Panc1 (cell line): ENCODE data around the gene SUPT20H. TPM values are rescaled to one million over a fixed set of nuclear protein-coding genes. Genes with fewer than 3 reads are reported as not detected.

Experiments
- ATAC-seq: fragments of 200-7000 bp; cut with Tn5 transposase; 2 replicates; pipeline ENCODE4 v1.9.1; 2020; ENCODE audit warnings: mild to moderate bottlenecking, moderate library complexity
- BruUV-seq: library from RNA; stranded (reverse); fragments of 400-500 nt; replicated peaks from 2 replicates; lab custom pipeline; 2021; lab: Mats Ljungman, UMichigan
- CTCF ChIA-PET: fragments of 300-600 bp; sonication (Branson Sonifier 250); formaldehyde crosslinking; loops from one replicate; lab custom pipeline; 2022; ENCODE audit warnings: antibody characterized with exemption; lab: Charles Lee
- POLR2A ChIA-PET: fragments of 300-600 bp; sonication (Branson Sonifier 250); formaldehyde crosslinking; loops from one replicate; lab custom pipeline; 2022; ENCODE audit warnings: antibody characterized with exemption; lab: Charles Lee
- DNase-seq: peaks from one replicate; pipeline ENCODE4 v3.0.0-alpha.2; 2010; ENCODE audit warnings: low read depth, low spot score
- H3K27ac ChIP-seq: 2 replicates; pipeline ENCODE4 v1.5.1; 2011; ENCODE audit warnings: mild to moderate bottlenecking, low read length, inconsistent platforms
- H3K27me3 ChIP-seq: fragments of 200-500 bp; sonication (Bioruptor generic); 2 replicates; pipeline ENCODE4 v1.6.0; 2014; ENCODE audit warnings: low read length, inconsistent platforms; ENCODE audit not compliant: control insufficient read depth, insufficient read depth
- H3K36me3 ChIP-seq: fragments of 200-500 bp; sonication (Bioruptor generic); 2 replicates; pipeline ENCODE4 v1.5.1; 2014; ENCODE audit warnings: inconsistent platforms, mild to moderate bottlenecking, low read length, moderate library complexity; ENCODE audit not compliant: control insufficient read depth, insufficient read depth
- H3K4me1 ChIP-seq: 2 replicates; pipeline ENCODE4 v1.5.1; 2011; ENCODE audit warnings: inconsistent platforms, mild to moderate bottlenecking, low read length, moderate library complexity; ENCODE audit not compliant: control insufficient read depth, insufficient read depth
- H3K4me3 ChIP-seq, 2 experiments: 2 replicates each; pipeline ENCODE4 v1.5.1; 2011 to 2012; ENCODE audit warnings: low read depth in 2 of 2, low read length in 2 of 2, mild to moderate bottlenecking in 2 of 2, inconsistent platforms in 1 of 2, moderate library complexity in 1 of 2
- H3K9me3 ChIP-seq: fragments of 200-500 bp; sonication (Bioruptor generic); 2 replicates; pipeline ENCODE4 v1.5.1; 2014; ENCODE audit warnings: low read depth, mild to moderate bottlenecking, inconsistent platforms, low read length, moderate library complexity; ENCODE audit not compliant: control insufficient read depth, insufficient read depth
- CTCF ChIP-seq: fragments of 450-650 bp; IDR thresholded peaks from 2 replicates; pipeline ENCODE4 v1.5.1; 2017; ENCODE audit warnings: mild to moderate bottlenecking
- POLR2AphosphoS5 ChIP-seq: IDR thresholded peaks from 2 replicates; pipeline ENCODE4 v1.6.1; 2012; ENCODE audit warnings: mild to moderate bottlenecking, low read depth, low read length, moderate library complexity
- REST ChIP-seq, 2 experiments: IDR thresholded peaks; 2 replicates each; pipeline ENCODE4 v1.6.1; 2011 to 2012; ENCODE audit warnings: low read depth in 2 of 2, control low read depth in 1 of 2, low read length in 1 of 2, mild to moderate bottlenecking in 1 of 2, moderate library complexity in 1 of 2; ENCODE audit not compliant: insufficient read depth in 1 of 2
- SIN3A ChIP-seq: IDR thresholded peaks from 2 replicates; pipeline ENCODE4 v1.6.1; 2012; ENCODE audit warnings: low read depth, mild to moderate bottlenecking, low read length, moderate library complexity, borderline replicate concordance; ENCODE audit not compliant: insufficient read depth
- TCF7L2 ChIP-seq: IDR thresholded peaks from 2 replicates; pipeline ENCODE4 v1.6.1; 2011; ENCODE audit warnings: mild to moderate bottlenecking, low read depth, low read length, inconsistent platforms
- in situ Hi-C: cut with HindIII; loops from 2 replicates; pipeline ENCODE4 v1.10.0; 2016; ENCODE audit warnings: low sequenced_read_pairs, low pct_unique_long_range_greater_than_20kb
- intact Hi-C: fragments of 100-400 bp; cut with micrococcal nuclease; formaldehyde crosslinking; loops from one replicate; pipeline ENCODE4 v1.10.0; 2022; ENCODE audit not compliant: unreplicated experiment
- total RNA-seq: library from RNA; stranded (reverse); gene quantifications from one replicate; pipeline ENCODE4 v1.2.1, GENCODE V29; 2021; ENCODE audit not compliant: unreplicated experiment

SUPT20H gene
- total RNA-seq, 1 experiment from 2014 or later = 32.9 TPM

- DNase-seq = no peak
- intact Hi-C loops = no loop called here
- ATAC-seq = no peak
- Histone ChIP-seq H3K27ac (no peak overlapping the region), H3K36me3 (peaks cover 18% of the 10 kb centered on the region), H3K9me3 (no peaks in the 10 kb centered on the region), H3K27me3 (no peaks in the 10 kb centered on the region), H3K4me1 (no peaks in the 10 kb centered on the region), H3K4me3 (no peak overlapping the region)
- CTCF ChIA-PET = no interaction called here
- no TSS peak for BruUV-seq
- in situ Hi-C loops = no loop called here
- POLR2A ChIA-PET = no interaction called here
- no peak for TF ChIP-seq TCF7L2
- TF ChIP-seq POLR2AphosphoS5 = no peak
- TF ChIP-seq SIN3A = no peak
- no peak; the same call in 1 of the 2 replicates for TF ChIP-seq CTCF
- TF ChIP-seq REST (IDR thresholded peaks at IDR 0.05; ENCODE audit: insufficient read depth in 1 of 2, low read depth in 2 of 2, low read length in 1 of 2) = no peak
Observed at GRCh38 chr13:36992362-36992761, 67.1 kb downstream of the SUPT20H start.

GRCh38 chr13:36986462-36987240 lies 72.8 kb downstream of the SUPT20H start:
- CTCF ChIA-PET = no interaction called here
- Histone ChIP-seq H3K36me3 (peaks cover 30% of the 10 kb centered on the region), H3K27ac (no peak overlapping the region), H3K4me3 (no peak overlapping the region), H3K27me3 (no peaks in the 10 kb centered on the region), H3K9me3 (no peaks in the 10 kb centered on the region), H3K4me1 (no peaks in the 10 kb centered on the region)
- TF ChIP-seq CTCF (no peak), SIN3A (no peak), POLR2AphosphoS5 (no peak), TCF7L2 (no peak), REST (IDR thresholded peaks at IDR 0.05; ENCODE audit: insufficient read depth in 1 of 2, low read depth in 2 of 2, low read length in 1 of 2) (no peak)
- ATAC-seq (no peak), DNase-seq (no peak)
- no TSS peak for BruUV-seq
- in situ Hi-C loops (no loop called here), intact Hi-C loops (no loop called here)
- POLR2A ChIA-PET = interaction anchor here (0.5 kb wide), 1 partner anchor 127 kb away, joined by 7 read pairs; no protein-coding TSS in a partner anchor
